Measurements from ENCODE around the gene ACTRT2.

ACTRT2 gene

DNA sequence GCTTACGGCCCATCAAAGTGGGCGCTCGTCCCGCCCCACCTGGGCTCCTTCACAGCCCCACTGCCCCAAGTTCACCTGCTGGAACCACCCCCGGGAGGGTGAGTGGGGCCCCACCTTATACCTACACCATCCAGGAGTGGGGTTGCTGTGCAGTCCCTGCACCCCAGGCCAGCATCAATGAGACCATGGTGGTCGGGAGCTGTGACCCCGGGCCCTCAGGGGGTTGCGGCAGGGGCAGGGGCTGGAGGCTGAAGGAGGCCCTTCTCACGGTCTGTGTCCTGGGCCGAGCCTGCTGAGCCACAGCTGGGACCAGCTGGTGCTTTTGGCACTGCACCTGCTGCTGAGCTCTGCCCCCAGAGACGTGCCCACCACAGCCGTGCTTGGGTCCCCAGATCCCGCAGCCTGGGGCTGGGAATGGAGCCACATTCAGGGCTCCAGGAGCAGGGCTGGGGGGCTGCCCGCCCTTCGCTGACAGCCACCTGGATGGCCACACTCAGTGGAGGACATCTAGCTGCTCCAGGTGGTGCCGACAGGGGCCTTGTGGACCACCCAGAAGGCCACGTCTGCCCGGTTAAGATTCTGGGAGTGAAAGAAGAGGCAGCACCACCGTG lies 17.4 kb downstream of the ACTRT2 start:
- DNase-seq (ENCODE audit: low read depth) = no peak
- H3K36me3 ChIP-seq (ENCODE audit: control insufficient read depth, insufficient read depth, low read length, severe bottlenecking) = no peaks in the 10 kb centered on the region
- peaks cover 11% of the 10 kb centered on the region for H3K4me1 ChIP-seq (ENCODE audit: control insufficient read depth, insufficient read depth, low read length)

DNA sequence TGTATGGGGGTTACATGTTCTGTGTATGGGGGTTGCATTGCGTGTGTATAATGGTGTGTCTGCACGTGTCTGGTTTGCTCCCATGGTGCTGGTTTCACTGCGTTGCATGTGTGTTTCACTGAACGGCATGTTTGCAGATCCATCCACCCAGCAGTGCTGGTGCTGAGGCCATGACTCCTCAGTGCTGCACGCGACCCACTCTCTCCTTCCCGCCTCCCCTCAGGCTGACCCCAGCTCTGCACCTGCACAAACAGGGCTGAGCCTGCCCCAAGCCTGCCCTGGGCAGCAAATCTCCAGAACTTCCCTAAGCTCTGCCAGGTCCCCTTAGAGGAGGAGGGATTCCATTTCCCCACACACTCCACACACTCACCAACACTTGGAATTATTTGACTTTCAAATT lies 18.7 kb downstream of the ACTRT2 start:
- H3K9me3 ChIP-seq (ENCODE audit: control insufficient read depth, low read length) = peaks cover 5% of the 10 kb centered on the region
- peaks cover 58% of the 10 kb centered on the region for H3K27me3 ChIP-seq (replicated peaks; ENCODE audit: control insufficient read depth, insufficient read depth, low read length)
- DNase-seq (ENCODE audit: low read depth) = no peak
- peaks cover 11% of the 10 kb centered on the region for H3K4me1 ChIP-seq (ENCODE audit: control insufficient read depth, insufficient read depth, low read length)
- H3K4me3 ChIP-seq (ENCODE audit: low read length) = no peak overlapping the region
- no peaks in the 10 kb centered on the region for H3K36me3 ChIP-seq (ENCODE audit: control insufficient read depth, insufficient read depth, low read length, severe bottlenecking)
- no peak overlapping the region for H3K9ac ChIP-seq (ENCODE audit: low read length)

More for the DNA sequence above, 17.4 kb downstream of the ACTRT2 start:
- Histone ChIP-seq H3K27me3 (replicated peaks; ENCODE audit: control insufficient read depth, insufficient read depth, low read length) (peaks cover 58% of the 10 kb centered on the region), H3K9ac (ENCODE audit: low read length) (no peak overlapping the region), H3K4me3 (ENCODE audit: low read length) (no peak overlapping the region), H3K9me3 (ENCODE audit: control insufficient read depth, low read length) (no peaks in the 10 kb centered on the region)

DNA sequence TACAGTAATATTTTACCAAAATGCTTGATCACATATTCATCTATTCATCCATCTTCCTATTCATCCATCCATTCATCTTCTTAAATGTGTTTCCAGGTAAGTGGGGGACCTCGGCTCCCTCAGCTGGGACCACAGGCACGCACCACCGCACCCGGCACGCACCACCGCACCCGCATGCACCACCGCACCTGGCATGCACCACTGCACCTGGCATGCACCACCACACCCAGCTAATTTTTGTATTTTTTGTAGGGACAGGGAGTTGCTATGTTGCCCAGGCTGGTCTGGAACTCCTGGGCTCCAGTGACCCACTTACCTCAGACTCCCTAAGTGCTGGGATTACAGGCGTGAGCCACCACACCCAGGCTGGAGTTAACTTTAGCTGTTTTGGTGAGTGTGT lies 21.2 kb downstream of the ACTRT2 start:
- no peaks in the 10 kb centered on the region for H3K36me3 ChIP-seq (ENCODE audit: control insufficient read depth, insufficient read depth, low read length, severe bottlenecking)
- H3K27me3 ChIP-seq (replicated peaks; ENCODE audit: control insufficient read depth, insufficient read depth, low read length) = peaks cover 50% of the 10 kb centered on the region
- H3K9ac ChIP-seq (ENCODE audit: low read length) = no peak overlapping the region
- DNase-seq (ENCODE audit: low read depth) = no peak
- H3K9me3 ChIP-seq (ENCODE audit: control insufficient read depth, low read length) = peaks cover 23% of the 10 kb centered on the region
- no peaks in the 10 kb centered on the region for H3K4me1 ChIP-seq (ENCODE audit: control insufficient read depth, insufficient read depth, low read length)
- no peak overlapping the region for H3K4me3 ChIP-seq (ENCODE audit: low read length)

GRCh38 chr1:3049164-3049563 lies 27.9 kb downstream of the ACTRT2 start:
- Histone ChIP-seq H3K36me3 (ENCODE audit: control insufficient read depth, insufficient read depth, low read length, severe bottlenecking) (no peaks in the 10 kb centered on the region), H3K4me3 (ENCODE audit: low read length) (no peak overlapping the region), H3K9ac (ENCODE audit: low read length) (no peak overlapping the region), H3K9me3 (ENCODE audit: control insufficient read depth, low read length) (peaks cover 36% of the 10 kb centered on the region), H3K4me1 (ENCODE audit: control insufficient read depth, insufficient read depth, low read length) (no peaks in the 10 kb centered on the region), H3K27me3 (replicated peaks; ENCODE audit: control insufficient read depth, insufficient read depth, low read length) (peaks cover 30% of the 10 kb centered on the region)
- DNase-seq (ENCODE audit: low read depth) = no peak

DNA sequence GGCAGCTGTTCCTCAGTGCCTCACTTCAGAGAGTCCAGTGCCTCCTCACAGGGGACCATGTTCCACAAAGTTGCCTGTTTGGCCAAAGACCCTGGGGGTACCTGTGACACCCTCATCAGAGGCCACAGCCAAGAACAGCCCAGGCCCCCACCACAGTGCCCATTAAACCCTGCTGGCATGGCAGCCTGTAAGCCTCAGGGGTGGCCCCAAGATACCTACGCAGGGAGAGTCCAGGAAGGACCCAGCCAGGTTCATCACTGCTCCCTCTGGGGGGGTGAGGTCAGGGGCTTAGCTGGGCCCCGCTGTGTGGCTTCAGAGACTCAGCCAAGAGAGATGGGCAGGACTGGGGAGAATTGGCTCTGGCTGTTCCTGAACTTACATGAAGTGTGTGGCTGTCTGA lies 28.6 kb downstream of the ACTRT2 start:
- no peak for DNase-seq (ENCODE audit: low read depth)
- Histone ChIP-seq H3K9me3 (ENCODE audit: control insufficient read depth, low read length) (peaks cover 33% of the 10 kb centered on the region), H3K4me3 (ENCODE audit: low read length) (no peak overlapping the region), H3K27me3 (replicated peaks; ENCODE audit: control insufficient read depth, insufficient read depth, low read length) (peaks cover 29% of the 10 kb centered on the region), H3K9ac (ENCODE audit: low read length) (no peak overlapping the region), H3K4me1 (ENCODE audit: control insufficient read depth, insufficient read depth, low read length) (no peaks in the 10 kb centered on the region), H3K36me3 (ENCODE audit: control insufficient read depth, insufficient read depth, low read length, severe bottlenecking) (no peaks in the 10 kb centered on the region)

DNA sequence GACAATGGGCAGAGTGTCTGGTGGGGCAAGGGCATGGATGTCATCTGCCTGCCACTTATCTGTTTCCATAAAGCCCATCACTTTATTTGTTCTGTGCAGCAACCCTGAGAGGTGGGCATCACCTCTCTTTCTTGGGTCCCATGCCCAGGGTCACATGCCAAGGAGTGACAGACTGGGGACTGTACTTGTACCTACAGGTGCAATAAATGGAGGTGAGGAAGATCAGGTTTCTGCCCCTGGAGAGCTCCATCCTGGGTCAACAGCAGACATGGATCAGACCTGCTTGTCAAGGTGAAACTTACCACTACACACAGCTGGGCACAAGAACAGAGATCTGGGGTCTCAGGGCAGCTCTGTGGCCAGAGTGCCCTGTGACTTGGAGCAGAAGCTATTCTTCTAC lies 29.3 kb downstream of the ACTRT2 start:
- no peak overlapping the region for H3K9ac ChIP-seq (ENCODE audit: low read length)
- H3K4me1 ChIP-seq (ENCODE audit: control insufficient read depth, insufficient read depth, low read length) = no peaks in the 10 kb centered on the region
- no peaks in the 10 kb centered on the region for H3K36me3 ChIP-seq (ENCODE audit: control insufficient read depth, insufficient read depth, low read length, severe bottlenecking)
- no peak overlapping the region for H3K4me3 ChIP-seq (ENCODE audit: low read length)
- peaks cover 24% of the 10 kb centered on the region for H3K27me3 ChIP-seq (replicated peaks; ENCODE audit: control insufficient read depth, insufficient read depth, low read length)
- no peak for DNase-seq (ENCODE audit: low read depth)
- H3K9me3 ChIP-seq (ENCODE audit: control insufficient read depth, low read length) = peaks cover 26% of the 10 kb centered on the region

GRCh38 chr1:3051270-3052268 lies 30.3 kb downstream of the ACTRT2 start:
- DNase-seq (ENCODE audit: low read depth) = no peak

GRCh38 chr1:3052501-3052900 lies 31.2 kb downstream of the ACTRT2 start:
- no peak for DNase-seq (ENCODE audit: low read depth)
- Histone ChIP-seq H3K4me1 (ENCODE audit: control insufficient read depth, insufficient read depth, low read length) (no peaks in the 10 kb centered on the region), H3K9ac (ENCODE audit: low read length) (no peak overlapping the region), H3K9me3 (ENCODE audit: control insufficient read depth, low read length) (peaks cover 22% of the 10 kb centered on the region), H3K4me3 (ENCODE audit: low read length) (no peak overlapping the region), H3K36me3 (ENCODE audit: control insufficient read depth, insufficient read depth, low read length, severe bottlenecking) (no peaks in the 10 kb centered on the region), H3K27me3 (replicated peaks; ENCODE audit: control insufficient read depth, insufficient read depth, low read length) (peaks cover 36% of the 10 kb centered on the region)

More at GRCh38 chr1:3051270-3052268, 30.3 kb downstream of the ACTRT2 start:
- Histone ChIP-seq H3K36me3 (ENCODE audit: control insufficient read depth, insufficient read depth, low read length, severe bottlenecking) (no peaks in the 10 kb centered on the region), H3K4me3 (ENCODE audit: low read length) (no peak overlapping the region), H3K4me1 (ENCODE audit: control insufficient read depth, insufficient read depth, low read length) (no peaks in the 10 kb centered on the region), H3K27me3 (replicated peaks; ENCODE audit: control insufficient read depth, insufficient read depth, low read length) (peaks cover 29% of the 10 kb centered on the region), H3K9me3 (ENCODE audit: control insufficient read depth, low read length) (peaks cover 20% of the 10 kb centered on the region), H3K9ac (ENCODE audit: low read length) (no peak overlapping the region)

DNA sequence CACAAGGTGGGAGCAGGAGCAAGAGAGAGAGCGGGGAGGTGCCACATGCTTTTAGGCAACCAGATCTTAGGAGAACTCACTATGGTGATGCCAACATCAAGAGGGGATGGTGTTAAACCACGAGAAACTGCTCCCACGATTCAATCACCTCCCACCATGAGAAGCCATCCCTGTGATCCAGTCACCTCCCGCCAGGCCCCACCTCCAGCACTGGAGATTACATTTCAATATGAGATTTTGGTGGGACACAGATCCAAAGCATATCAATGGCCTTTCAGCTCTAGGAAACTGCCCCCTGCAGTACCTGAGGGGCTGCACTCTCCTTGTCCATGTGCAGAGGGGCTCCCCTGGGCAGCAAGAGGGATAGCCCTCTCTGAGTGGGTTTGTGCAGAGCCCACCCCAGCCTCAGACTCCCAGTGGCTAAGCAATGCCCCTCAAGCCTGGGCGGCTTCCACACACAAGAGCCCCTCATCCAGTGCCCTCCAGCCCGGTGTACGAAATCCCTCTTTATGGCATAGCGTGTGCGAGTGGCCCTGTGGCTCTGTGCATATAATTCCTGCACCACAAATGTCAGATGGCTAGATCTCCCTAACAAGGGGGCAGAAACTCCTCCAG lies 32.2 kb downstream of the ACTRT2 start:
- Histone ChIP-seq H3K4me3 (ENCODE audit: low read length) (no peak overlapping the region), H3K36me3 (ENCODE audit: control insufficient read depth, insufficient read depth, low read length, severe bottlenecking) (no peaks in the 10 kb centered on the region), H3K27me3 (replicated peaks; ENCODE audit: control insufficient read depth, insufficient read depth, low read length) (peaks cover 46% of the 10 kb centered on the region), H3K9ac (ENCODE audit: low read length) (no peak overlapping the region), H3K9me3 (ENCODE audit: control insufficient read depth, low read length) (peaks cover 24% of the 10 kb centered on the region), H3K4me1 (ENCODE audit: control insufficient read depth, insufficient read depth, low read length) (no peaks in the 10 kb centered on the region)
- DNase-seq (ENCODE audit: low read depth) = no peak

- Histone ChIP-seq H3K36me3 (ENCODE audit: control insufficient read depth, insufficient read depth, low read length, severe bottlenecking) (no peaks in the 10 kb centered on the region), H3K27me3 (replicated peaks; ENCODE audit: control insufficient read depth, insufficient read depth, low read length) (peaks cover 51% of the 10 kb centered on the region), H3K9me3 (ENCODE audit: control insufficient read depth, low read length) (peaks cover 29% of the 10 kb centered on the region), H3K4me3 (ENCODE audit: low read length) (no peak overlapping the region), H3K4me1 (ENCODE audit: control insufficient read depth, insufficient read depth, low read length) (no peaks in the 10 kb centered on the region), H3K9ac (ENCODE audit: low read length) (no peak overlapping the region)
- DNase-seq (ENCODE audit: low read depth) = no peak
Measured at GRCh38 chr1:3053986-3054385, 32.7 kb downstream of the ACTRT2 start.

GRCh38 chr1:3054474-3054873 lies 33.2 kb downstream of the ACTRT2 start:
- DNase-seq (ENCODE audit: low read depth) = no peak
- H3K4me1 ChIP-seq (ENCODE audit: control insufficient read depth, insufficient read depth, low read length) = no peaks in the 10 kb centered on the region
- H3K9me3 ChIP-seq (ENCODE audit: control insufficient read depth, low read length) = peaks cover 33% of the 10 kb centered on the region
- H3K4me3 ChIP-seq (ENCODE audit: low read length) = no peak overlapping the region
- H3K9ac ChIP-seq (ENCODE audit: low read length) = no peak overlapping the region
- peaks cover 54% of the 10 kb centered on the region for H3K27me3 ChIP-seq (replicated peaks; ENCODE audit: control insufficient read depth, insufficient read depth, low read length)
- no peaks in the 10 kb centered on the region for H3K36me3 ChIP-seq (ENCODE audit: control insufficient read depth, insufficient read depth, low read length, severe bottlenecking)

All from adipocyte (in vitro differentiated cells).